CD8-positive, alpha-beta memory T cell (primary cell): ENCODE measurements around the gene SLC6A13. TPM values are rescaled to one million over a fixed set of nuclear protein-coding genes. Genes with fewer than 3 reads are reported as not detected.
A peak's percentile ranks its signal among the peaks of the same experiment; 100 is the strongest.

Experiments used
- CTCF ChIA-PET: fragments of 350-600 bp; sonication (Branson Sonifier 250); formaldehyde crosslinking; loops from one replicate; lab custom pipeline; 2021; ENCODE audit warnings: antibody characterized with exemption; lab: Charles Lee
- POLR2A ChIA-PET: fragments of 350-600 bp; sonication (Branson Sonifier 250); formaldehyde crosslinking; loops from one replicate; lab custom pipeline; 2021; ENCODE audit warnings: antibody characterized with exemption; lab: Charles Lee
- DNase-seq, 5 donors: peaks; one replicate each; pipeline versions ENCODE4 v3.0.0 to v3.0.0-alpha.2; 2020 to 2022; ENCODE audit warnings: mixed read lengths in 1 of 5
- H3K27ac ChIP-seq: one replicate; pipeline ENCODE4 v1.7.0; 2013; ENCODE audit warnings: low read depth, mild to moderate bottlenecking, low read length, moderate library complexity
- H3K27me3 ChIP-seq: 2 replicates; pipeline ENCODE4 v1.7.0; 2013; ENCODE audit warnings: low read length, mild to moderate bottlenecking; ENCODE audit not compliant: insufficient read depth, poor library complexity, severe bottlenecking
- H3K36me3 ChIP-seq: 2 replicates; pipeline ENCODE4 v1.7.0; 2013; ENCODE audit warnings: mild to moderate bottlenecking, low read length, moderate library complexity; ENCODE audit not compliant: insufficient read depth
- H3K4me1 ChIP-seq: 2 replicates; pipeline ENCODE4 v1.7.0; 2013; ENCODE audit warnings: mild to moderate bottlenecking, low read length, moderate library complexity; ENCODE audit not compliant: insufficient read depth
- H3K4me3 ChIP-seq: 2 replicates; pipeline ENCODE4 v1.7.0; 2013; ENCODE audit warnings: mild to moderate bottlenecking, low read length
- H3K9me3 ChIP-seq: 2 replicates; pipeline ENCODE4 v1.7.0; 2013; ENCODE audit warnings: mild to moderate bottlenecking, low read length
- H3K27ac Mint-ChIP-seq, 8 donors: one replicate each; pipeline ENCODE4 v1.8.0; 2020 to 2021; ENCODE audit warnings: mixed read lengths in 8 of 8, mild to moderate bottlenecking in 6 of 8, inconsistent platforms in 3 of 8, moderate library complexity in 3 of 8
- H3K27me3 Mint-ChIP-seq, 2 donors: one replicate each; pipeline ENCODE4 v1.8.0; 2020 to 2021; ENCODE audit warnings: mixed read lengths in 2 of 2, mild to moderate bottlenecking in 1 of 2, moderate library complexity in 1 of 2
- H3K36me3 Mint-ChIP-seq, 3 donors: one replicate each; pipeline ENCODE4 v1.8.0; 2020 to 2021; ENCODE audit warnings: mixed read lengths in 3 of 3, inconsistent platforms in 1 of 3, mild to moderate bottlenecking in 1 of 3
- H3K4me1 Mint-ChIP-seq, 3 donors: one replicate each; pipeline ENCODE4 v1.8.0; 2020 to 2021; ENCODE audit warnings: mixed read lengths in 3 of 3, inconsistent platforms in 1 of 3, mild to moderate bottlenecking in 1 of 3
- H3K4me3 Mint-ChIP-seq, 7 donors: one replicate each; pipeline ENCODE4 v1.8.0; 2020 to 2021; ENCODE audit warnings: mixed read lengths in 7 of 7, mild to moderate bottlenecking in 6 of 7, moderate library complexity in 4 of 7, inconsistent platforms in 2 of 7
- H3K9me3 Mint-ChIP-seq, 5 donors: one replicate each; pipeline ENCODE4 v1.8.0; 2020 to 2022; ENCODE audit warnings: mixed read lengths in 5 of 5, mild to moderate bottlenecking in 3 of 5, moderate library complexity in 2 of 5, inconsistent platforms in 1 of 5
- polyA plus RNA-seq: library from polyadenylated mRNA; unstranded; fragments of 300-500 nt; fragmentation: Illumina TruSeq; gene quantifications from one replicate; pipeline ENCODE4 v1.2.3, GENCODE V29; 2021
- total RNA-seq, 2 experiments: library from RNA; stranded (reverse); gene quantifications; one replicate each; pipeline ENCODE4 v1.2.3, GENCODE V29; 2021

Gene SLC6A13
- total and polyA plus RNA-seq, 3 experiments from 2014 or later: 0.09 to 0.31 TPM; not detected in 1

DNA sequence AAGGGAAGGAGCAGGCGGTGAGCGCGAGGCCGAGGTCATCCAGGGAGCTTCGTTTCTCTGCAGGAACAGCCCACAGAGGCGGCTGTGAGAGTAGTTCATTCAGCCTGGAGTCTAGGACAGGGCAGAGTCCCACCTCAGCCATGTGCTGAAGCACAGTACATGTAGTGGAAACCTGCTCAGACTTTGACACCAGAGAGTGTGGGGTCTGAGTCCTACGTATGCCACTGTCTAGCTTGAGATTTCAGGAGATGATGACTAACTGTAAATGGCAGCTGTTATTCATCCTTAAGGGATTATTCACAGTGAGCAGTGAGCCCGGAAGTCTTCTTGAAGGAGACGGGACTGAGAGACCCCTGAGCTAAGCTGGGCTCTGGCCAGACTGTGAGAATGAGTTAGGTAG, 938 bp upstream of the SLC6A13 start:
- Histone ChIP-seq H3K36me3 (no peaks in the 10 kb centered on the region), H3K4me3 (no peak overlapping the region), H3K27me3 (no peaks in the 10 kb centered on the region), H3K27ac (no peak overlapping the region), H3K4me1 (peaks cover 7% of the 10 kb centered on the region), H3K9me3 (no peaks in the 10 kb centered on the region)
- Mint-ChIP-seq H3K4me3 (no peak overlapping the region), H3K27me3 (peaks cover 2 to 5% of the 10 kb centered on the region in 2 donors), H3K27ac (no peak overlapping the region), H3K4me1 (peaks cover 0 to 5% (median 0%) of the 10 kb centered on the region in 3 donors), H3K9me3 (no peaks in the 10 kb centered on the region), H3K36me3 (peaks cover 0 to 4% (median 0%) of the 10 kb centered on the region in 3 donors)
- no peak for DNase-seq
- ChIA-PET POLR2A (no interaction called here), CTCF (no interaction called here)

DNA sequence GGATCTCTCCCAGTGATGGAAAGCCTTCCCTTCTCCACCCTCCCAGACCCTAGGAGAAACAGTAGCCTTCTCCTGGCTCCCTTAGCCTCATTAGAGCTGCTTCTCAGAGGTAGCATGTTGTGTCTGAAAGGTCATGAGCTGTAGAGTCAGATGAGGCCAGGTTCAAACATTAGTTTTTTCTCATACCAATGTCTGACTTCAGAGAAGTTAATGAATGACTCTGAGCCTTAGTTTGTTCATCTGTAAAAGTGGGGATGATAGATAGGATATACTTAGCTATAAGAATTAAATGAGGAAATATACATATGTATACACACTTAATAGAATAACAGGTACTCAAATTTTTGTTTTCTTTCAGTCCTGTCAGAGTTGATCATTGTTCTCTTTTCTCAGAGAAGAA, 523 bp downstream of the SLC6A13 start:
- peaks cover 7 to 16% of the 10 kb centered on the region in 2 donors for H3K27me3 Mint-ChIP-seq
- POLR2A ChIA-PET: no interaction called here
- H3K36me3 Mint-ChIP-seq: peaks cover 0 to 4% (median 0%) of the 10 kb centered on the region in 3 donors

DNA sequence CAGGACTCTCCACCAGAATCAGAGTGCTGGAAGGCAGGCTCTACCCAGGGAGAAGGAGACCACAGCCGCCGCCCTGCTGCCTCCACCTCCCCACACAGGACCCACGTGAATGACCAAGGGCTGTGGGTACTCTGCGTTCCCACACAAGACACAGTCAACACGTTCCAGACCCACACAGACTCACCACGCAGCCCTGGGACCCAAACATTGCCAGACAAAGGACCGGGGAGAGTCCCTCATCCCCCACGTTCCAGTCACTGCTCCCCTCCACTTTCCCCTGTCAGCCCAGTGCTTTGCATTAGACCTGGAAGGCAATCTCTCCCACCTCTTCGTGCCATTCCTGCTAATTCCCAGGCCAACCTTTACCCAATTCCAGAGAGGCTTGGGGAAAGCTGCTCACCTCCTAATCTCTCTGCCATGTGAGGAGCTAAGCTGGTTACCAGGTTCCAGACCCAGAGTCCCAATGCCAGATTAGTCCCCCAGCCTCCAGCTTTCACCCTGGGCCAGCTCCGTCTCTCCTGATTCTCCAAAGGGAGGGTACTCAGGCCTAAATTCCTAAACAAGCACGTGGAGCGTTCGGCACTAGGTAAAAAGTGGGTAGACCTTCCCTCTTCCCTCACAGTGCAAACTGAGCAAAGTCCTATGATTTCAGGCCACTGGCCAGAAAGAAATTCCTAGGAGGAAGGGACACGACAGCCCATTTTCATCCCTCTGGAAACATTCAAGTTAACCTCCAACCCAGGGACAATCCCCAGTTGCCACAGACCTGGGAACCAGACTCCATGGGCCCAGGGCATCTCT, 4.9 kb downstream of the SLC6A13 start:
- peaks cover 0 to 9% (median 3%) of the 10 kb centered on the region in 3 donors for H3K36me3 Mint-ChIP-seq
- DNase-seq: no peak
- peaks cover 27 to 48% of the 10 kb centered on the region in 2 donors for H3K27me3 Mint-ChIP-seq
- Histone ChIP-seq H3K27me3 (peaks cover 5% of the 10 kb centered on the region), H3K4me1 (no peaks in the 10 kb centered on the region), H3K27ac (no peak overlapping the region), H3K4me3 (no peak overlapping the region), H3K36me3 (no peaks in the 10 kb centered on the region), H3K9me3 (no peaks in the 10 kb centered on the region)
- POLR2A ChIA-PET: no interaction called here
- H3K4me3 Mint-ChIP-seq: no peak overlapping the region
- CTCF ChIA-PET: no interaction called here
- H3K4me1 Mint-ChIP-seq: no peaks in the 10 kb centered on the region
- no peaks in the 10 kb centered on the region for H3K9me3 Mint-ChIP-seq
- H3K27ac Mint-ChIP-seq: peak overlapping the region in 1 of 8 donors; percentile 39

More for the DNA sequence above, 523 bp downstream of the SLC6A13 start:
- Histone ChIP-seq H3K27ac (no peak overlapping the region), H3K4me3 (no peak overlapping the region), H3K36me3 (no peaks in the 10 kb centered on the region), H3K4me1 (peaks cover 7% of the 10 kb centered on the region), H3K9me3 (no peaks in the 10 kb centered on the region), H3K27me3 (no peaks in the 10 kb centered on the region)
- CTCF ChIA-PET: no interaction called here
- no peaks in the 10 kb centered on the region for H3K9me3 Mint-ChIP-seq
- peak overlapping the region in 1 of 8 donors; percentile 68 for H3K27ac Mint-ChIP-seq
- no peak overlapping the region for H3K4me3 Mint-ChIP-seq
- peaks cover 0 to 5% (median 0%) of the 10 kb centered on the region in 3 donors for H3K4me1 Mint-ChIP-seq
- DNase-seq: no peak

DNA sequence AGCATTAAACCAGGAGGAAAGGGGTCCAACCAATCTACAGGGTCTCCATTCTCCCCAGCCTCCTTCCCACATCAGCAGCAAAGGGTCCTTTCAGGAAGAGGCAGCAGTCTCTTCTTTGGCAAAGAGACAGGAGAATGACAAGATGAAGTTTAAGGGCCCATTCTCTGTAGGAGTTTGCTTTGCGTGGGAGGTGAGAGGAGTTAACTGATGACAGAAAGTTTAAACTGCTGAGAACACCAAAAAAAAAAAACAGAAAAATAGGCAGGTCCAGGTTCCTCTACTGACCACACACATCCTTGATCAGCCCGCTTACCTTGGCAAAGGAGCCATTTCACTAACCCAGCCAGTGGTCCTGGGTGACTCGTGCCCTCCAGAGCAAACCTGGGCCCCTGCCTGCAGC, 5.7 kb downstream of the SLC6A13 start:
- H3K36me3 Mint-ChIP-seq: peaks cover 0 to 9% (median 3%) of the 10 kb centered on the region in 3 donors
- H3K9me3 Mint-ChIP-seq: no peaks in the 10 kb centered on the region
- H3K27me3 Mint-ChIP-seq: peaks cover 27 to 54% of the 10 kb centered on the region in 2 donors
- no peak overlapping the region for H3K27ac Mint-ChIP-seq
- Histone ChIP-seq H3K4me3 (no peak overlapping the region), H3K36me3 (no peaks in the 10 kb centered on the region), H3K4me1 (no peaks in the 10 kb centered on the region), H3K9me3 (no peaks in the 10 kb centered on the region), H3K27ac (no peak overlapping the region), H3K27me3 (peaks cover 5% of the 10 kb centered on the region)
- no peaks in the 10 kb centered on the region for H3K4me1 Mint-ChIP-seq
- CTCF ChIA-PET: no interaction called here
- DNase-seq: no peak
- no peak overlapping the region for H3K4me3 Mint-ChIP-seq
- POLR2A ChIA-PET: no interaction called here

- Histone ChIP-seq H3K4me3 (no peak overlapping the region), H3K9me3 (no peaks in the 10 kb centered on the region), H3K36me3 (no peaks in the 10 kb centered on the region), H3K4me1 (no peaks in the 10 kb centered on the region), H3K27ac (no peak overlapping the region), H3K27me3 (peaks cover 5% of the 10 kb centered on the region)
- Mint-ChIP-seq H3K4me1 (no peaks in the 10 kb centered on the region), H3K4me3 (no peak overlapping the region), H3K27ac (no peak overlapping the region), H3K9me3 (no peaks in the 10 kb centered on the region), H3K27me3 (peaks cover 27 to 55% of the 10 kb centered on the region in 2 donors), H3K36me3 (peaks cover 0 to 9% (median 3%) of the 10 kb centered on the region in 3 donors)
- ChIA-PET POLR2A (no interaction called here), CTCF (interaction anchor here (0.8 kb wide), 1 partner anchor 14 kb away, joined by 3 read pairs; no protein-coding TSS in a partner anchor)
- no peak for DNase-seq
These were observed 6.4 kb downstream of the SLC6A13 start for GRCh38 chr12:256225-256624.

DNA sequence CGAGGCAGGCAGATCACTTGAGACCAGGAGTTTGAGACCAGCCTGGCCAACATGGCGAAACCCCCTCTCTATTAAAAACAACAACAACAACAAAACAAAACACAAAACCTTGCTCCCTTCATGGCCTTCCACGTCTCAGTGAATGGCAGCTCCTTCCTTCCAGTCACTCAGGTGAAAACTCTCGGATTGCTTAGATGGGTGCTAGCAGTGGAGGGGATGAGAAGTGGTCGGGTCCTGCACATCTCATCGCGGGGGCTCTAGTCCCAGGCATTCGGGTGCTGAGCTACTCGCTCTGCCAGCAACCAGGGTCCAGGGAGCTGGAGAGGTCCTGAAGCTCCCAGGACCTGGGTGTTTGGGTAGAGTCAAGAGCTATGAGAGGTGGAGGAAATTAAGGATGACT, 7.7 kb downstream of the SLC6A13 start:
- Mint-ChIP-seq H3K9me3 (peaks cover 0 to 2% (median 0%) of the 10 kb centered on the region in 5 donors), H3K4me1 (no peaks in the 10 kb centered on the region), H3K27me3 (peaks cover 25 to 57% of the 10 kb centered on the region in 2 donors), H3K36me3 (peaks cover 0 to 9% (median 3%) of the 10 kb centered on the region in 3 donors), H3K4me3 (no peak overlapping the region), H3K27ac (no peak overlapping the region)
- no peak overlapping the region for H3K4me3 ChIP-seq
- no peaks in the 10 kb centered on the region for H3K9me3 ChIP-seq
- H3K4me1 ChIP-seq: no peaks in the 10 kb centered on the region
- H3K27ac ChIP-seq: no peak overlapping the region
- H3K27me3 ChIP-seq: peaks cover 5% of the 10 kb centered on the region
- no peak for DNase-seq
- CTCF ChIA-PET: no interaction called here
- H3K36me3 ChIP-seq: no peaks in the 10 kb centered on the region
- POLR2A ChIA-PET: no interaction called here

- Histone ChIP-seq H3K9me3 (no peaks in the 10 kb centered on the region), H3K27ac (no peak overlapping the region), H3K27me3 (peaks cover 5% of the 10 kb centered on the region), H3K4me3 (no peak overlapping the region), H3K36me3 (no peaks in the 10 kb centered on the region), H3K4me1 (no peaks in the 10 kb centered on the region)
- Mint-ChIP-seq H3K4me1 (no peaks in the 10 kb centered on the region), H3K4me3 (no peak overlapping the region), H3K36me3 (peaks cover 0 to 9% (median 3%) of the 10 kb centered on the region in 3 donors), H3K27me3 (peaks cover 22 to 59% of the 10 kb centered on the region in 2 donors), H3K27ac (no peak overlapping the region), H3K9me3 (peaks cover 0 to 2% (median 0%) of the 10 kb centered on the region in 5 donors)
- no peak for DNase-seq
- ChIA-PET CTCF (no interaction called here), POLR2A (no interaction called here)
These were observed 8.6 kb downstream of the SLC6A13 start for GRCh38 chr12:254039-254438.

DNA sequence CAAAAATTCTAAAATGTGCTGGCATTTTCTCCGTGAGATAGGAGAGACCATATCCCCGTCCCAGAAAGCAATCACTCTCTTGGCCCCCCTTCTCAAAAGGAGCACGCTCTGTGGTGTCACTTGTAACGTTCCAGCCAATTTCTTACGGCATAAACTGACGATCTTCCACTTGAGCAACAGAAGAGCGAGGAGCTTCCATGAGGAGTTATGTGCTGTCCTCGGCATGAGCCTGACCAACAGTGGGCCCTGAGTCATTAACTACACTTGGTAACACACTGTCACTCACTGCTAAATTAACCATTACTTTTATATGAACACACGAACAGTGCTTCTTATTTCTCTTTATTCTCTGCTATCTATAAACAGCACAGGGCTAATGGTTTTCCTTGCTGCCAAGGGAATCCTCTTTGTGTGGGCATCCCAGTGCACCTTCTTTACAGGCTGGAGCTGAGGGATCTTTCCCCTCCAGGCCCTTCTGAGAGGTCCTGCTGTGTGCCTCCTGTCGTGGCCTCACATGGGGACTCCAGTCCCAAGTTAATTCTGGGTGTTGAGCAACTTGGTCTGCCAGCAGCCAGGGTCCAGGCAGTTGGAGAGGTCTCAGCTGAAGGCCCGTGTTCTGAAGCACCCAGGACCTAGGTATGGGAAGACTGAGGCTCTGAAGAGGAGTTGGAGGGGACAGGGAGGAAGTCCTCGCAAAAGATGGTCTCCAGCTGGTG, 9.4 kb downstream of the SLC6A13 start:
- Histone ChIP-seq H3K27ac (no peak overlapping the region), H3K4me1 (no peaks in the 10 kb centered on the region), H3K9me3 (no peaks in the 10 kb centered on the region), H3K27me3 (peaks cover 5% of the 10 kb centered on the region), H3K36me3 (no peaks in the 10 kb centered on the region), H3K4me3 (no peak overlapping the region)
- peaks cover 0 to 2% (median 0%) of the 10 kb centered on the region in 5 donors for H3K9me3 Mint-ChIP-seq
- peaks cover 21 to 56% of the 10 kb centered on the region in 2 donors for H3K27me3 Mint-ChIP-seq
- H3K4me3 Mint-ChIP-seq: no peak overlapping the region
- no peak for DNase-seq
- no peak overlapping the region for H3K27ac Mint-ChIP-seq
- ChIA-PET POLR2A (no interaction called here), CTCF (no interaction called here)
- peaks cover 0 to 9% (median 3%) of the 10 kb centered on the region in 3 donors for H3K36me3 Mint-ChIP-seq
- H3K4me1 Mint-ChIP-seq: no peaks in the 10 kb centered on the region
